Thyroid gland (tissue), 4 donors: Measurements from ENCODE around the gene PAX5.

ENCODE experiments used
- CTCF ChIP-seq, 6 experiments: fragments of 200-600 bp in 3 of 6; fragments of 450-650 bp in 3 of 6; sonication (generic) in 3 of 6; IDR thresholded peaks; one replicate each; pipeline ENCODE4 v1.5.1; 2016 to 2019; ENCODE audit warnings: antibody characterized with exemption in 6 of 6, mild to moderate bottlenecking in 2 of 6, inconsistent platforms in 1 of 6, moderate library complexity in 1 of 6
- POLR2A ChIP-seq, 2 donors: fragments of 450-650 bp; IDR thresholded peaks; one replicate each; pipeline ENCODE4 v1.6.1; 2017; ENCODE audit warnings: antibody characterized with exemption in 2 of 2, mild to moderate bottlenecking in 2 of 2, moderate library complexity in 1 of 2

GRCh38 chr9:36797471-36798220 lies 236.4 kb downstream of the PAX5 start:
- TF ChIP-seq CTCF (IDR thresholded peaks at IDR 0.05): no peak
- no peak for TF ChIP-seq POLR2A (IDR thresholded peaks at IDR 0.05)
